ENCODE results near the gene SMIM20. TPM values are rescaled to one million over a fixed set of nuclear protein-coding genes. Genes with fewer than 3 reads are reported as not detected.
"Not testable (repeated sequence)": the region's sequence is repeated elsewhere in the genome, so short reads cannot be mapped to it uniquely, and the experiment has no call there.

Gene SMIM20
- 10 to 100 TPM; 18.9 to 26.7 (median 22.0) TPM for total RNA-seq (2021; fragmentation: NEBNext Ultra II Directional; extraction: Animal tissue kit (Norgen Biotek cat#: 25700))
- long read RNA-seq, transcript SMIM20-201 (3 exons, 935 nt) = major isoform, 47 of 51 reads
- long read RNA-seq, partial matches to known transcripts = 2 of 51 reads
- long read RNA-seq, other reads (novel, unspliced or antisense) = 2 of 51 reads

DNA sequence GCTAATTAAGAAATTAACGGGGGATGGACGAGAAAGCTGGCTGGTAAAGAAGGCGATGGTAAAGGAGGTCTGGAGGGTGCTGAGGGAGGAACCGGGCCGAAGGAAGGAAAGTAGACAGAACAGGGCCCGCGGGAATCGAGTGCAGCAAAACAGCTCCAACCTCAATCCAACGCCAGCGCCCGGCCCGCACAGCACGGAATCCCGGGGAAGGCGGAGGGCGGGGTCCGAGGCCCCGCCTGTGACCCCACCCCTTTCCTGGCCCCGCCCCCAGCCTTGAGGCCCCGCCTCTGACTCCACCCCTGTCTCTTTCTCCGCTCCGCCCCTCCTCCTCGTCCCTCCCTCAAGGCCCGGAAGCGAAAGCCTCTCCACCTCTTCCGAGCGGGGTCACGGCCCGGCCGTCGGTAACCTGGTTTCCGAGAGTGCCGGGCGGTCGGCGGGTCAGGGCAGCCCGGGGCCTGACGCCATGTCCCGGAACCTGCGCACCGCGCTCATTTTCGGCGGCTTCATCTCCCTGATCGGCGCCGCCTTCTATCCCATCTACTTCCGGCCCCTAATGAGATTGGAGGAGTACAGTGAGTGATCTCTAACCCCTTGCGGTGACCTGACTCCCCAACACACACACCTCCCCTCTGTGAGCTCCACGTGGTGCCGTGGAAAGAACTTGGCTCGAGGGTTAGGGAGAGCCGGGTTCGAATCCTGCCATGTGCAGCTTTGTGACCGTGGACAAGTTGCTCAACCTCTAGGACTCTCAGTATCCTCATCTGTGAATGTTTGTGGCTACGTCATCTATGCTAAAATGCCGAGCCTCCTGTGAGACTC, at the start of gene SMIM20:
TSS of gene SMIM20 (plus strand) at position 370 of the 819 bp plus-strand sequence. CDS start at position 464, 94 bp downstream.
- Mint-ChIP-seq H3K36me3 (ENCODE audit: low read depth) (peaks cover 1% of the 10 kb centered on the region), H3K27ac (peak within 1 kb of the TSS; percentile 96), H3K4me3 (peak within 1 kb of the TSS; percentile 97), H3K9me3 (no peaks in the 10 kb centered on the region), H3K27me3 (ENCODE audit: insufficient read depth) (peaks cover 14% of the 10 kb centered on the region; the same call in 1 of the 2 replicates), H3K4me1 (ENCODE audit: low read depth) (peaks cover 24% of the 10 kb centered on the region)
- peak; percentile 70 for DNase-seq
- TF ChIP-seq, protein P1, sequence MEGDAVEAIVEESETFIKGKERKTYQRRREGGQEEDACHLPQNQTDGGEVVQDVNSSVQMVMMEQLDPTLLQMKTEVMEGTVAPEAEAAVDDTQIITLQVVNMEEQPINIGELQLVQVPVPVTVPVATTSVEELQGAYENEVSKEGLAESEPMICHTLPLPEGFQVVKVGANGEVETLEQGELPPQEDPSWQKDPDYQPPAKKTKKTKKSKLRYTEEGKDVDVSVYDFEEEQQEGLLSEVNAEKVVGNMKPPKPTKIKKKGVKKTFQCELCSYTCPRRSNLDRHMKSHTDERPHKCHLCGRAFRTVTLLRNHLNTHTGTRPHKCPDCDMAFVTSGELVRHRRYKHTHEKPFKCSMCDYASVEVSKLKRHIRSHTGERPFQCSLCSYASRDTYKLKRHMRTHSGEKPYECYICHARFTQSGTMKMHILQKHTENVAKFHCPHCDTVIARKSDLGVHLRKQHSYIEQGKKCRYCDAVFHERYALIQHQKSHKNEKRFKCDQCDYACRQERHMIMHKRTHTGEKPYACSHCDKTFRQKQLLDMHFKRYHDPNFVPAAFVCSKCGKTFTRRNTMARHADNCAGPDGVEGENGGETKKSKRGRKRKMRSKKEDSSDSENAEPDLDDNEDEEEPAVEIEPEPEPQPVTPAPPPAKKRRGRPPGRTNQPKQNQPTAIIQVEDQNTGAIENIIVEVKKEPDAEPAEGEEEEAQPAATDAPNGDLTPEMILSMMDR (IDR thresholded peaks at IDR 0.05) = no peak

DNA sequence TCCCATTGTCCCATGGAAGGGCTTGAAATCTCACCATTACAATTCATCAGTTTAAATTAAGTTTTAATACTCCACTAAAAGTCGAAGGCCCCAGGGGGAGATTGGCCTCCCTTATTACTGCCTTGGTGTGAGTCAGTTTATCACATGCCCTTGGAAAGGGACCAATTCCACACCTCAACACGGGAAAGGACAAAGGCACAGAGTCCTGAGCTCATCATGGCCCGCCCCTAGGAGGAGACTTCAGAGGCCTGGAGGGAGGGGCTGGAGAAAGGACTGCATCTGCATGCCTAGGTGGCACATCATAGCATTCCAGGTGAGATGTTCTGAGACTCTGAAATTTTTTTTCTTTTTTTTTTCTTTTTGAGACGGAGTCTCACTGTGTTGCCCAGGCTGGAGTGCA, 48.4 kb upstream of the SMIM20 start:
- no peak overlapping the region for H3K27ac Mint-ChIP-seq
- peaks cover 1% of the 10 kb centered on the region for H3K27me3 Mint-ChIP-seq (ENCODE audit: insufficient read depth)
- H3K4me3 Mint-ChIP-seq = no peak overlapping the region
- no peak for DNase-seq
- H3K4me1 Mint-ChIP-seq (ENCODE audit: low read depth) = peaks cover 17% of the 10 kb centered on the region
- H3K36me3 Mint-ChIP-seq (ENCODE audit: low read depth) = peaks cover 4% of the 10 kb centered on the region; the same call in 1 of the 2 replicates
- TF ChIP-seq, protein P1 (IDR thresholded peaks at IDR 0.05) = no peak
- no peaks in the 10 kb centered on the region for H3K9me3 Mint-ChIP-seq

DNA sequence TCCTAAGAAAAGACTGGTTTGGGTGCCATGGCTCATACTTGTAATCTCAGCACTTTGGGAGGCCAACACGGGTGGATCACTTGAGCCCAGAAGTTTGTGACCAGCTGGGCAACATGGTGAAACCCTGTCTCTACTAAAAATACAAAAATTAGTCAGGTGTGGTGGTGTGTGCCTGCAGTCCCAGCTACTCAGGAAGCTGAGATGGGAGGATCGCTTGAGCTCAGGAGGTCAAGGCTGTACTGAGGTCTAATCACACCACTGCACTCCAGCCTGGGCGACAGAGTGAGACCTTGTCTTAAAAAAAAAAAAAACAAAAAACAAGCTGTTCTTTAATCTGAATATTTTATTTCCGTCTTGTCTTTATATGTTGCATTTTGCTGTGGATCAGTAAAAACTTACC, 47.6 kb upstream of the SMIM20 start:
- H3K4me1 Mint-ChIP-seq (ENCODE audit: low read depth); H3K27ac Mint-ChIP-seq; H3K27me3 Mint-ChIP-seq (ENCODE audit: insufficient read depth); H3K4me3 Mint-ChIP-seq; H3K9me3 Mint-ChIP-seq; H3K36me3 Mint-ChIP-seq (ENCODE audit: low read depth); DNase-seq: not testable (repeated sequence)

DNA sequence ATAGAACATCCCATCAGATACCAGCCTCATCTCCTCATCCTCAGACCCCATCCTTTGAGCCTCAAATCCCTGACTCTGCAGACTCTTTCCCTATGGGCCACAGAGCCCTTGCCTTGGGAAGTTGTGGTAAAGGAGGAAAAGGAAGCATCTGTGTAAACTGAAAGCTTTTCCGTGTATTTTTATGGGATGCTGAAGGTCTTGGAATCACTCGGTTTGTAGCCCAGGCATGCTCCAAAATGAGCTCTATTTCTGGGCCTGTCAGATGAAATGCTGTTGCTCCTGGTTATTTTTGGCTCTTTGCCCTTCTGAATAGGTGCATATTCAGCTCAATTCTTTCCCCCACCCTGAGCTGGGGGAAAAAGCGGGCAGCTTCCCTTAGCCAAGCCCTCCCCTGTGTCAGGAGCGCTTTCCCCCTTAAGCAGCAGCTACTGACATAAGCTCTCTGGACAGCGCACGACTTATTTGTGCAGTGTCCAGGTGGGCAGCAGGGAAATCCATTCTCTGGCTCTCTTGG, 46.2 kb upstream of the SMIM20 start:
- no peak overlapping the region for H3K4me3 Mint-ChIP-seq
- no peaks in the 10 kb centered on the region for H3K36me3 Mint-ChIP-seq (ENCODE audit: low read depth)
- H3K27ac Mint-ChIP-seq = no peak overlapping the region
- TF ChIP-seq, protein P1 (IDR thresholded peaks at IDR 0.05) = no peak
- no peaks in the 10 kb centered on the region; the same call in none of the 2 replicates for H3K27me3 Mint-ChIP-seq (ENCODE audit: insufficient read depth)
- H3K9me3 Mint-ChIP-seq = no peaks in the 10 kb centered on the region
- DNase-seq = no peak
- H3K4me1 Mint-ChIP-seq (ENCODE audit: low read depth) = no peaks in the 10 kb centered on the region

DNA sequence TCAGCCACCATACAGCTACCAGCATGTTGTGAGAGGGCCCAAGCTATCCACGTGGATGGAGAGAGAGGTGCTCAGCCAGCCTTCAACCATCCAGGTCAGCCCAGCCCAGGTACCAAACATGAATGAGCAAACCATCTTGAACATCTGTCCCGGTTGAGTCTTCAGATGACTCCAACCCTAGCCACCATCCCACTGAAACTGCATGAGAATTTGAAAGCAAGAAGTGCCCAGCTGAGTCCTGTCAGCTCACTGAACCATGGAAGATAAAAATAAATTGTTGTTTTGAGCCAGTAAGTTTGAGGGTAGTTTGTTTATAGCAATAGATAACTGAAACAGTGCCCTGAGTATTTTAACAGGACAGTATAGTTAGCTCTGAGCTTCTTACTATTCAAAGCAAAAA, 43.9 kb upstream of the SMIM20 start:
- H3K4me3 Mint-ChIP-seq = no peak overlapping the region
- H3K36me3 Mint-ChIP-seq (ENCODE audit: low read depth) = no peaks in the 10 kb centered on the region
- DNase-seq = no peak
- TF ChIP-seq, protein P1 (IDR thresholded peaks at IDR 0.05) = no peak
- peaks cover 6% of the 10 kb centered on the region for H3K27me3 Mint-ChIP-seq (ENCODE audit: insufficient read depth)
- H3K4me1 Mint-ChIP-seq (ENCODE audit: low read depth) = no peaks in the 10 kb centered on the region
- H3K9me3 Mint-ChIP-seq = no peaks in the 10 kb centered on the region
- no peak overlapping the region for H3K27ac Mint-ChIP-seq
